GM19452 (cell line): ENCODE results near the gene NECTIN4.
"Not testable (repeated sequence)": the region's sequence is repeated elsewhere in the genome, so short reads cannot be mapped to it uniquely, and the experiment has no call there.

Experiments used
- ATAC-seq: cut with Tn5 transposase; IDR thresholded peaks from one replicate; pipeline ENCODE4 v1.9.1; 2021; ENCODE audit not compliant: unreplicated experiment

NECTIN4 gene

DNA sequence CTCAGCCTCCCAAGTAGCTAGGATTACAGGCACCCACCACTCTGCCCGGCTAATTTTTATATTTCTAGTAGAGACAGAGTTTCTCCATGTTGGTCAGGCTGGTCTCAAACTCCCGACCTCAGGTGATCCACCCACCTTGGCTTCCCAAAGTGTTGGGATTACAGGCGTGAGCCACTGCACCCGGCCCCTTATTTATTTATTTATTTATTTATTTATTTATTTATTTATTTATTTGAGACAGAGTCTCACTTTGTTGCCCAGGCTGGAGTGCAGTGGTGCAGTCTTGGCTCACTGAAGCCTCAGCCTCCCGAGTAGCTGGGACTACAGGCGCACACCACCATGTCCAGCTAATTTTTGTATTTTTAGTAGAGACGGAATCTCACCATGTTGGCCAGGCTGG lies 23.7 kb downstream of the NECTIN4 start:
- not testable (repeated sequence) for ATAC-seq

DNA sequence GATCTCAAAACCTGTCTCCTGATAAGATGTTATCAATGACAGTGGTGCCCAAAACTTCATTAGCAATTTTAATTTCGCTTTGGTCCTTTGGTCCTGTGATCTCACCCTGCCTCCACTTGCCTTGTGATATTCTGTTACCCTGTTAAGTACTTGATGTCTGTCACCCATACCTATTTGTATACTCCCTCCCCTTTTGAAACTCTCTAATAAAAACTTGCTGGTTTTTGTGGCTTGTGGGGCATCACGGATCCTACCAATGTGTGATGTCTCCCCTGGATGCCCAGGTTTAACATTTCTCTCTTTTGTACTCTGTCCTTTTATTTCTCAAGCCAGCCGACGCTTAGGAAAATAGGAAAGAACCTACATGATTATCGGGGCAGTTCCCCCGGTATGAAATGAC lies 25.4 kb downstream of the NECTIN4 start:
- ATAC-seq = not testable (repeated sequence)

DNA sequence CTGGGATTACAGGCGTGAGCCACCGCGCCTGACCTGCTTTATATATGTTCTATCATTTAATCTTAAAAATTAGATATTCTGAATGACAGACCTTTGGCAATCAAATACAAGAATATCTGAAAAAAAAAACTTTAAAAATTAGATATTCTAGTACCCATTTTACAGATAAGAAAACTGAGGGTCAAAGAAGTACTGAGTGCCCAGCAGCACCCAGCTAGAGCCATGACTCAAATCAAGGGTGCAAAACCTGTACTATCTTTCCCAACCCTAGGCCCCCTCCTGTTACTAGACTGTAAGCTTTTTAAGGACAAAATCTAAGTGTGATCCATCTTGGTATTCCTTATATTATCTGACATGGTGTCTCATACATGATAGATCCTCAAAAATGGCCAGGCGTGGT lies 27.9 kb downstream of the NECTIN4 start:
- no peak for ATAC-seq

DNA sequence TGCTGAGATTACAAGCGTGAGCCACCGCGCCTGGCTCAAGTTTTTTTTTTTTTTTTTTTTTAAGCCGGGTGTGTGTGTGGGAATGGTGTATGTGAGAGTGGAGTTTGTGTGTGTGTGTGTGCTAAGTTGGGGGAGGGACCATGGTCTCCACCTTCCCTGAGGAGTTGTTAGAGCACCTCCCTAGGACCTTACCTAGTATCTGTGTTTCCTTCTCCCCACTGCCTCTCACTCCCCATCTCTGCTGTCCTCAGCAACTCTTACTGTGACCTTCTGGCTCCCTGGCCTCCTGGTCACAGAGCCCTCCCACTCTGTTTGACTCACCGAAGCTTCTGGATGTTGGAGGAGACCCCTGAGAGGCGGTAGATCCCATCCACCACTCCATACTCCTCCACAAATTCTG lies 30.1 kb downstream of the NECTIN4 start:
- no peak for ATAC-seq

DNA sequence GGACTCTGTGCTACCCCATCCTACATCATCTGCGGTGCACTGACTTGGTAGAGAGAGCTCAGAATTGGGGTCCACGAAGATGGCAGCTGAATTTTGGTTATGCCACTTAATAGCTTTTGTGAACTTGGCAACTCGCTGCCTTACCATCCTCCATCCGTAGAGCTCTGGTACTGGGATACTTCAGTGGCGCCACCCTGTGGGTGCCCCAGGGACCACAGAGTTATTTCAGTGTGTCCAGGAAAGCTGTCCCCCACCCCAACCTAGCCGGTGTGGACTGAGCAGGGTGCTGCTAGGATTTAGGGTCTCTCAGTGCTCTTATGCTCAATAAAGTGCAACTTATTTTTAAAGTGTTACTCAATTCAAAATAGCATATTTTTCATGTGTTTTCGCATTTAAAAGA lies 34.6 kb downstream of the NECTIN4 start:
- ATAC-seq = no peak

DNA sequence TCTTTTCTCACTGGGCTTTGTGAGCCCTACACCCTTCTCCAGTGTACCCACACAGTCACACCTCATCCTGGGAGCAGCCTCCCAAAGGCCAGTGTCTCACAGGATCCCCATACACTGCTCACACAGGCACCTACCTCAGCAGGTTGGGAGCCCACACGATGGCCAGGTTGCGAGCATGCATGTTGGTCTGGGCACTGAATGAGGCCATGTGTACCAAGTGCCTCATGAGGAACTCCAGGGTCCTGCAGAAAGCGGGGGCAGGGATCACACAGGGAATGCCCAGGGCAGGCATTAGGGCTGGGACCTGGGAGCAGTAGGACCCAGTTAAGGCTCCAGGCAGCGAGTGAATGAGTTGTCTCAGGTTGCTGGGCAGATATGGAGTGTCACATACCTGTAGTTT lies 35.1 kb downstream of the NECTIN4 start:
- no peak for ATAC-seq

DNA sequence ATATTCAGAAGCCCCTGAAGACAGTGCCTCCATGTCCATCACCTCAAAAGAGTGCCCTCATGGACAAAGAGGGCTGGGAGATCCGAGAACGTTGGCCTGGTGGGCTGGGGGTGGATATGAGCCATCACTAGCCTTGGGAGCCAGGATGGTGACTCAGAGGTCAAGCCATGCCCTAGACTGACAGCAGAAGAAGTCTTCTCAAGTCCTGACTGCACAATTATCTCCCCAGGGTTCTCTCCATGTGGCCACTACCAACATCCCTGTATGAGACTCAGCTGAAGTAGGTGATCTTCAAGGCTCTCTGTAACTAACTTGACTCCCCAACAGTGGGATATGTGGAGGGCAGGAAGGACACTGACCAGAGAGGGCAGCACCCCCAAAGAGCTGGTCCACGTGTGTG lies 36.5 kb downstream of the NECTIN4 start:
- no peak for ATAC-seq

DNA sequence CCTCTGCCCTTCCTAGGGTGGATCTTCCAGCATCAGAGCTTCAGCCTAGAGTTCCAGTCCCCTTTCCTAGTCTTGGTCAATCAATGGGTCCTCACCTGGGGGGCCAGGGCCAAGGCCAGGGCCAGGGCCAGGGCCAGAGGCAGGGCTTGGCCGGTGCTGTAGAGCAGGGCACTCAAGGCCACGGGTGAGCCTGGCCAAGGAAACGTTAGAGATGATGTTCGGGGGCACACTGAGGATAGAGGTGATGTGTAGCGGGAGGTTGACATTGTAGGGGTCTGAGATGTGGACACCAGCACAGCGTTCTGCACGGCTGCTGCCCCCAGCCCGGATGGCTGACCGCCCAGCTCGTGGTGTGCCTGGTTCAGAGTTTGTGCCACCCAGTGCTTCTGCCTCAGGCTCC lies 38.1 kb downstream of the NECTIN4 start:
- ATAC-seq = no peak

DNA sequence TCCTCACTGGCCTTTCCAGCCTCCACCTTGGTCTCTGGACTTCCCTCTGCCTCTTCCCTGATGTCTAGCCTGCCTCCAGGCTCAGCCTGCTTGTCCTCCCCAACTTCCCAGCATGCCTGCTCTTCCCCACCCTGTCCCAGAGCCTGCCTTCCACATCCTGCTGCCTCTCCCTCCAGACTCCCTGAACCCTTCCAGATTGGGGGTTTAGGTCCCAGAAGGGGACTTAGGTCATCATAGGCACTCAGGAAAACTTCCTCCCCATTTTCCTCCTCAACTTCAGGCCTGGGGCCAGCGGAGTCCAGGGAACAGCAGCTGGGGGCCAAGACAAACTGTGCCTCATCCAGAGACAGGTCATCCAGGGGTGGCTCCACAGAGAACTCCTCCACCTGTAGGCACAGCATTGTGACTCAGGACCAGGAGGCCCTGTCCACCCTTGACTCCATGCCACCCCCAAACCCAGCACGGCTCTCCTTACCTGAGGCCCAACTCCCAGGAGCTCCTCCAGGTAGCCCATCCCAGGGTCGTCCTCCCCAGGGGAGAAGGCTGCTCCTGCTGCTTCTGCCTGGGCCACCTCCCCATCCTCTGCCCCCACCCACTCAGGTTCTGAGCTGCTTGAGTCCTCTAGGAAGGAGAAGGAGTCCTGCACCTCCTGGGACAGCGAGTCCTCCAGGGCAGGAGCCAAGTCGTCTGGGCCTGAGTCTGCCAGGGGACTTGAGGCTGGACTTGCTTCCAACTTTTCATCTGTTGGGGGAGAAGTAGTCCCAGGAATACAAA lies 40.2 kb downstream of the NECTIN4 start:
- ATAC-seq = no peak

DNA sequence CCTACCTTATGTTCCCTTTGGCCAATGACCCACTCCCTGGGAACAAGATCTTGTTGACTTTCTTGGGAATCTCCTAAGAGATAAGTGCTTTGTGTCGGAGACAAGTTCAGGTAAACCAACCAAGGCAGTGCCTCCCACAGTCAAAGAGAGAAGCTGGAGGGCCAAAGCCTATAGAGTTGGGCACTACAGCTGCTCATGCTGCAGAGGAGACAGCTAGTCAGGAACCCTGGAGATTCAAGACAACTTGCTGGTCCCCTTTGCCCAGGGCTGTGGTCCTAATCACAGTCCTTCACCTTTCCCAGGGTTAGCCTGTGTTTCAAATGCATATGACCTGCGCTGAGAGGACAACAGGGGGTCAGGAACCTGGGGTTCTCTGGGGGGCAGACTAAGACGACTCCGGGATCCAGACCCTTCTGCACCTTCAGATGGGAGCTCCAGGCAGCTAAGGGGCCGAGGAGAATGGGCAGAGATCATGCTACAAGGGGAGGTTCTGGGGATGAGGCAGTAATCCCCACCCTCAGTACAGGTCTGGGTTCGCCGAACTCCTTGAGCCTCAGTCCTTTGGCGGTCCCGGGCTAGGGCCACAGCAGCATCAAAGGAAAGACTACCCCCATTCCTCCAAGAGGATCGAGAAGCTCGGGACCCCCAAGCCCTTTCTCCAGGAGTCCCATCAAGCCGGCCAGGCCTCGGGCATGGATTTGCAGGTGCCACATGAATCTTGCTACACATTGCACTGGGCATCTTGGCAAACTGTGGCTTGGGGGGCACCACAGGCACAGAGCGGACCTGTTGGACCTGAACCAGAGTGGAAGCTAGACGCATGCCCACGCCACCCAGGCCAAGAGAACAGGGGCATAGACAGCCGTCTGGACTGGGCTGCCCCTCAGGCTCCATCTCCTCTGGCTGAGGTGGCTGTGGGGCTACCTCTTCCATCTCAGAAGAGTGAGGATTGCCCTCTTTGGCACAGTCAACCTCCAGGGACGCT lies 41.6 kb downstream of the NECTIN4 start:
- no peak for ATAC-seq

DNA sequence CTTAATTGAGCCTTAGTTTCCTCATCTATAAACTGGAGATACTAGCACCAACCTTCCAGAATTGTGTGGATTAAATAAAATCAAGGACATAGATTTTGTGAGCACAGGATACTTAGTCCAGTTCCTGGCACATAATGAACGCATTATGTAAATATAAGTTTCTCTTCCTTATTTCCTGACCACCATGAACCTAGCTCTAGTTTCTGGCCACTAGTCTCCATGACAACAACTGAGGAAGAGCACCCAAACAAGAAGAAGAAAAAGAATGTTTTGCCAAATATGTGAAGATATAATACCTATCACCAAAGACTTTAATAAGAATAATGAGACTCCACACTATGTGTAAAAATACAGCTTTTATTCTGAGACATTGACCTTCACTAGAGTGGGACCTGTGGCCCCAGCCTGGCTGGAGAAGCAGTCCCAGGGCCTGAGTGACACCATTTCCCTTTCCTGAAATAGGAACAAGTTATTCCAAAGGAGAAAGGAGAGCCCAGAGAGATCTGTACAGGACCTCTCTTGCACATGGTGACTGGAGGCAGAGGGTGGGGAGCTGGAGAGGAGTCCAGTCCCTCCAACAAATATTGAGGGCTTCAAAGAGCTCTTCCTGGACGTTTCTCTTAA lies 42.6 kb downstream of the NECTIN4 start:
- peak; percentile 40 for ATAC-seq

DNA sequence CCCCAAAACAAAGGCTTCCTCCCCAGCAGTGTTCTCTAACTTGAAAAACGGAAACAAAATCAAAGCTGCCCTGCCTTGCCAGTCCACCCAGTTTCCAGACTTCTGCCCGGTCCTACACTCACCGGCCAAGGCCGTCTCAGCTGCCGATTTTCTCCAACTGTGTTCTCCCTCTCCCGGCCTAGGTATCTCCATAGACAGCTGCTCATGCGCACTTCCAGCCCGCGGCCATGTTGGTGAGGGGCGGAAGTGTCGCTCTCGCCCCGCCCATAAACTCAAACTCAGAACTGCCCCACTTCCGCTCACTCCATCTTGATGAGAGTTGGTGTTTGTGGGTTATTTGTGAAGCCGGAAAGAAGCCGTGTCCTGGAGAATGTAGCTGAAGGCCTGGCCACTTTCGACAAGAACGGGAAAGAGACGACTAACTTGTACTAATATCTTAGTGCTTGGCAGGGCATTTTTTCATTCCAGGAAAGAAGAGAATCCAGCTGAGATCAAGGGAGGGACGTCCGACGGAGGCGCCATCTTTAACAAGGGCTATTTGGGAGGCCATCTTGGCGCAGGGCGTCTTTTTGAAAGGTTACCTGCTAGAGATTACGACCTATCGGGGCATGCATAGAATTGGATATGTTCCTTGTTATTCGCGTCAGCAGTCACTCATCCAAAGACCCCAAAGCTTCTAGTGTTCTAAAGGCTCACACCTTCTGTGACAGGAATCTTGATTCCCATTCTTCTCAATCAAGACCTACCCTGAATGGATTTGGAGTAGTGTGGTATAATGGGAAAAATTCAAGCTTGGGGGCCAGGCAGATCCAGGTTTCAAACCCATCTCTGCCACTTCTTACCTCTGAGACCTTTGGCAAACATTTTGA lies 43.4 kb downstream of the NECTIN4 start, which contains the start of gene USF1:
Gene USF1 (minus strand): TSS at position 242 of the 869 bp plus-strand sequence. CDS start 2,702 bp downstream, outside the sequence.
- ATAC-seq = peak; percentile 68

DNA sequence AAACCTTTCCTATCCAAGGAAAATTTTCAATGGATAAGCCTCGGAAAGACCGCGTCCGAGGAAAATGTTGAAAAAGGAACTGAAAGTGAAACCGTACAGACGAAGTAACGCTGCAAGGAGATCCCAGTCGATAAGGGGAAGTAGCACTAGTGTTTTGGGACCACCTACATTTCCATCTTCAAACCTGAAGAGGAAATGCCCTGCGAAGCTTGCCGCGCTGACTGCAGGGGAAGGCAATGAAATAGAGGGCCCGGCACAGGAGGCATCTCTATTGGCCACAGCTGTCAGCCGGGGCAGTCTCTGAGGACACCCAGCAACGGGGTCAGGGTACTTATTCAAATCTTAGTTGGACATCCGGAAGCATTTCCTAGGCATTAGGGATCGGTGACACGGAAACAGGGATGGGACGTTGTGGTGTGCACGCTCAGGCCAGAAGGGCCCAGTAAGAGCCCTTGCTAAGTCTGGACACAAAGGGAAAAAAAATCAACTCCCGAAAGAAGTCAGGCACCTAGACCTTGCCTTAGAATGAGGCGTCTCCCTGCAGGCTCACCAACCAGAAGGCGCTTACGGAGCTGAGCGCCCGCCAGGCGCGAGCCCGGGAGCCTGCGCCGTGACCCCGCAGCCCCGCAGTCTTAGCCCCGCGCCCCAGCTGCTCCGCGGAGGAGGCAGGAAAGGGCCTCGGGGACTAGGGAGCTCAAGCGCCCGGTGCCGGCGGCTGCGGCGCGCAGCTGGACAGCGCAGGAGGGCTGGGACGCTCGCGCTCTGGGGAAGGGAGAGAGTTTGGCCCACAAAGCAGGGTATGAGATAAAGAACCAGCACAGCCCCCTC lies 44.2 kb downstream of the NECTIN4 start:
- ATAC-seq = peak; percentile 36

DNA sequence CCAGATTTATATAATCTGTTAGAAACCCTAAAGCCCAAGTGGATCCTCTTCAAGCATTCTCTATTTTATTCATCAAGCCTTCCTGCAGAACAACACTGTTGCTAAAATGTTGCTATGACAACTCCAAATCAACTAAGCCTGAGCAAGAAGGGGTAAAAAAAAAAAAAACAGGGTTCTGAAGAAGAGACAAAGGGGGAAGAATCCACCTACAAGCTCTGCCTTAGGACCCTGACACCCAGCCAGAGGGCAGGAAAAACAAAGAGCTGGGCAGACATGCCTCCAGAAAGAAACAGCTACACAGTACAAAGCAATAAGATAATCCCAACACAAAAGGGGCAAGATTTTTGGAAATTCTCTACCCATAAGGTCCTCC lies 44.8 kb downstream of the NECTIN4 start:
- ATAC-seq = no peak

DNA sequence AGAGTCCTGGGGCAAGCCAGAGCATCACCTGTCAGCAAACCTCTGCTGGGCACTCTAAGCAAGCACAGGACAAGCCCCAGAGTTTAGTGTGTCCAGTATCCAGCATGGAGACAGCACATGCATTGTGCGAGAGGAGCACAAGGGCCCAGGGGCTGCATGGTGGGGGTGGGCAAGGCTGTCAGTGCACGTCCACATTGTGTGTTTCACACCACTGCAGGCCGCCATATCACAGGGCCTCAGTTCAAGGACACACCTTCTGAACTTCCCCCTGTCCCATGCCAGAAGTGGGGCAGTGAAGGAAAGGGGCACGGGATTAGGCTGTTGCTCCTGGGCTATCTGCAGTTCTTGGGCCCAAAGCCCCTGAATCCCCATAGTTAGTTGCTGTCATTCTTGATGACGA lies 49.8 kb downstream of the NECTIN4 start:
- ATAC-seq = no peak

DNA sequence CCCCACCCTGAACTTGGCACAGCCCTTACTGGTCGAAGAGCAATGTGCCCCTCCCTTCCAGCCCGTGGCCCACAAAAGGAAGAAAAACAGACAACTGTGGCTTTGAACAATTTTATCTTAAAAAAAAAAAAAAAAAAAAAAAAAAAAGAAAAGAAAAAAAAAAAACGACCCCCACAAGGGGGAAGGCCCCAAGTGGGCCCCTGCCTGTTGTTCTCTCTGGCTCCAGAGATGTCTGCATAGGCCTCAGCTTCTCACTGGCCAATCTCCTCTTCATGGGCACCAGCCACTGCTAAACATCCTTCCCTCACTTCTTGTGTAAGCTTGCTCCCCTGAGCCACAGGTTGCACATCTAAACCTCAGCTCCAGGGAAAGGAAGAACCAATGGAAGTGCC lies 50.2 kb downstream of the NECTIN4 start:
- no peak for ATAC-seq

DNA sequence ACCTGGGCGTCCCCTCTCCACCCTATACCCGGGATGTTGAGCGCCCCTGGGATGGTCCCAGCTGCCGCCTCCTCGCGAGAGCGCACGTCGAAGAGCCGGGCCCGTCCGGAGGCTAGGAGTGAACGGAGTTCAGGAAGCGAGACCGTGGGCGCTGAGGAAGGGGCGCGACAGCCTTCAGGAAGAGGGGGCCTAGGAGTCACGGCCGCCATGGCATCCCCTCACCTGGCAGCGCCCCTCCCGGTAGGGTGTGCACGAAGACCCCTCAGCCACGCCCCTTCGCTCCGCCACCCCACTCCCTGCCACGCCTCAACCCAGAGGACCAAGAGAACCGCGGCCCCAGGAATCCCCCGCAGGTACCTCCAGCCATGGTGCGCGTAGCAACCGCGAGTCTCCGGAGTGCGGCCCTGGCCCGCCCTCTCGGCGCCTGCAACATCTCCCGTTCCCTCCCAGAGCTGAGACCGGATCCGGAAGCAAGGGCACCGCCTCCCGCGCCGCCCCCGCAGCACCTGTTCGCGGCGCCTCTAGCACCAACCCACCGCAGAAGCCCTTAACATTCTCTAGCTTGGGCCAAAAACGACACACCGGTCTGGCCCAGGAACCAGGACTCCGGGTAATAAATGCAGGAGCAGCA lies 50.7 kb downstream of the NECTIN4 start, which contains the start of gene TSTD1:
Gene TSTD1 (minus strand): TSS at position 442 of the 631 bp plus-strand sequence. CDS start 75 bp downstream, at position 367.
- peak; percentile 80 for ATAC-seq

DNA sequence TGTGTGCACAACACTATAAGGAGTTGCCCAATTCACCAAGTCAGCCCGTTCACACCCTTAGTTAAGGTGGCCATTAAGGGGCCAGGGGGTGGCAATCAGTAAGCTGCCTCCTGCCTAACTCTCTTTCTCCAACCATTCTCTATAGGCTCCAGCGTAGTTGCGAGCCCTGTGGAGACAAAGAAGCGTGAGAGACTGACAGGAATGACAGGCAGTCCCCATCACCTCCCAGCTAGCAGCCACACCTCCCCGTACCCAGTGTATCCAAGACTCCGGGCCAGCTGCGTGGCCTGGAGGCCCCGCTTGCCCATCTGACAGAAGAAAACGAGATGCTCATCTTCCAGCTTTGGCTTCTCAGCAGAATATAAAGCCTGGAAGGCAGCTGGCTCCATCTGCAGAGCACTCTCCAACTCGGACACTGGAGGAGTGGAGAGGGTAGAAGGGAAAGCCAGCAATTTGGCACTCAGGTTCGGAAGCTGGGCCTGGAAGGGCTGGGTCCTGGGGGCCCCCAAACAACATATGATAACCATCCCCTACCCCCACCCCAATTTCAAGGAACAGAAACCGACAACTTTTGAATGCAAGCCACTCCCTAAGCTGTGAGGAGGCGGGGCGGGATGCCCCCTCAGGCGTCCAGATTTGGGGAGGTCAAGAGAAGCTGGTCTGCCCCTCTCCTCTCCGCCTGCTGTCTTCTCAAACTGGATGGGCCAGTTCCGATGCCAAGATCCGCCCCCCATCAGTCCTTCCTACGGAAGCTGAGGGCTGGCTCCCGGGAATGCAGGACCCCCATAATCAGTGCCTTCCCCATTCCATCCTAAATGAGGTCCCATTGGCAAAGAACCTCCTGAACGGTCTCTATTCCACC lies 51.5 kb downstream of the NECTIN4 start:
- ATAC-seq = no peak
